ENCODE data around the gene RALGPS1.

RALGPS1 gene

DNA sequence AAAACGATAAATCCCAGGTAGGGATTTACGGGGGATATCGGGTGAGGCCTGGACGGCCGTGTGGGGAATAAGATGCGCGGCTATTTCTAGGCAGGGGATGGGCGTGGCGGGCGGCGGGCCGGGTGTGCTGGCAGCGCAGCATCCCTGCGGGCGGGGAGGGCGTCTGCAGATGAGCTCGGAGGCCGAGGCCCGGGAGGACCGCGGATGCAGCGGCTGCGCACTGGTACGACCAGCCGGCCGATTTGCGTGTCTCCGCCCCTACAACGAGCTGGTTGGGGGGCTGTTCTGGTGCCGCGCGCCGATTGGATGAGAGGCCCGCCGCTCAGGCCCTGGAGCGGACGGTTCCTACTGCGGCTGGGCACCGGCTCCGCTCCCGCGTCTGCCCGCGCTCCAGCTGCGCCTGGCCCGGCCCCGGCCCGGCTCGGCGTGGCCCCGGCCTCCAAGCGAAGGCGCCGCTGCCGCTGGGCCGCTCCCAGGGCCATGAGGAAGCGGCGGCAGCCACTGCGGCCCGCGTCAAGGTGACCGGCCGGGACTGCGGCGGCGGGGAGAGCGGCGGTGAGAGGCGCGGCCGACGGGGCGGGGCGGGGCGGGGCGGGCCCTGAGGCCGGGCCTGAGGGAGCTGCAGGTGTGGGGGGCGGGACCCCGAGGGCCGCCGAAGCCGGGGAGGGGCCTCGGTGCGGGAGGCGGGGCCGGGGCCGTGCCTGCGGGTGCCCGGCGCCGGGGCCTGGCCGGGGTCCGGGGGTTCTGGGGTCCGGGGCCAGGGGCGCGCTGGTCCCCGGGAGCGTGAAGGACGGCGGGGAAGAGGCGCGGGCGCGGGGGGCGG lies at the start of gene RALGPS1:
Gene RALGPS1 (plus strand): TSS at position 325 of the 823 bp plus-strand sequence. CDS start 47,508 bp downstream, outside the sequence.
- DNase-seq (ENCODE audit: low read depth) = peak; percentile 67

GRCh38 chr9:126869368-126869767 lies 45.2 kb upstream of the RALGPS1 start:
- no peak for DNase-seq (ENCODE audit: low read depth)

GRCh38 chr9:126872516-126872915 lies 42.1 kb upstream of the RALGPS1 start:
- no peak for DNase-seq (ENCODE audit: low read depth)

- DNase-seq (ENCODE audit: low read depth) = no peak
These were observed 39.9 kb upstream of the RALGPS1 start for GRCh38 chr9:126874546-126875314.

DNA sequence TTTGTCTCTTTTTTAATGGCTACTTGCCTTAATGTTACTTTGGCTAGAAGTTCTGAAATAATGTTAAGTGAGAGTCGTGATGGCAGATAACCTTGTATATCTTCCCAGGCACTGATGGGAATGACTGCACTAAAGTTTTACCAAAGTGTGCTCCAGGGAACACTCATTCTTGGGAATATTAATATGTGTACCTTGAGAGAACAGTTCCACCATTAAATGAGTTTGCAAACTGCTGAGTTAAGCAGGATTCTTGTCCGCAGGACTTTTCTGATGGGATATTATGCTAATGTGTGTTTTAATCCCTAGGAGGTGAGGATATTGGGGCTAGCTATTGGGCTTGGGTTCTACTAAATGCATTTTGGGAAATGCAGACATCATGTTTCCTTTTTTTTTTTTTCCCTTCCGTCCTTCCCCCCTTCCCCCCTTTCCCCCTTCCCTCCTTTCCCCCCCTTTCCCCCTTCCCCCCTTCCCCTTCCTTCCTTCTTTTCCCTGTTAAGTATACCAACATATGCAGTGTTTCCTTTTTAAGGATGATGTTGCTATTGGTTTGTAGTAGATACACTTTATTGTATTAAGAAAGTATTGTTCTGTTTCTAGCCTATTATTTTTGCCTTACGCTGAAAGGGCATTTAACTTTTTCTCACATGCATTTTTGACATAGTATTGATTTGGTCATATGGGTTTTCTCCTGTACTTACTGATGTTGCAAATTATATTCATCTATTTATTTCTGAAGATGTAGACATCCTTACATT lies 38.6 kb upstream of the RALGPS1 start:
- DNase-seq (ENCODE audit: low read depth) = no peak

- no peak for DNase-seq (ENCODE audit: low read depth)
These were observed 38.1 kb upstream of the RALGPS1 start for GRCh38 chr9:126876531-126876930.

DNA sequence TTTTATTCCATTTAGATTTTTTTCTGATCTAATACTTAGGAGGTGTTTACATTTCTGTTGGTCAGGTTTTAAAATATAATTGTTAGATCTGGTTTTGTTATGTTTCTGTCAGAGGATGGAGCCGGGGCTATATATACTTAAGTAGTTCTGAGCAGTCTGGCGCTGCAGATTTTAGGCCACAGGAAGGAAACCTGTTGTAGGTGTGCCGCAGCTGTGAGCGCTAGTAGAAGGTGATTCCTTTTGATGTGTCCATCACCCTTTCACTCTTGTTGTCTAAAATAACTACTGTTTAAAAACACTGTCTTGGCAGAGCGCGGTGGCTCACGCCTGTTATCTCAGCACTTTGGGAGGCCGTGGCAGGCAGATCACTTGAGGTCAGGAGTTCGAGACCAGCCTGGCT lies 37.2 kb upstream of the RALGPS1 start:
- no peak for DNase-seq (ENCODE audit: low read depth)

GRCh38 chr9:126879288-126879687 lies 35.3 kb upstream of the RALGPS1 start:
- no peak for DNase-seq (ENCODE audit: low read depth)

DNA sequence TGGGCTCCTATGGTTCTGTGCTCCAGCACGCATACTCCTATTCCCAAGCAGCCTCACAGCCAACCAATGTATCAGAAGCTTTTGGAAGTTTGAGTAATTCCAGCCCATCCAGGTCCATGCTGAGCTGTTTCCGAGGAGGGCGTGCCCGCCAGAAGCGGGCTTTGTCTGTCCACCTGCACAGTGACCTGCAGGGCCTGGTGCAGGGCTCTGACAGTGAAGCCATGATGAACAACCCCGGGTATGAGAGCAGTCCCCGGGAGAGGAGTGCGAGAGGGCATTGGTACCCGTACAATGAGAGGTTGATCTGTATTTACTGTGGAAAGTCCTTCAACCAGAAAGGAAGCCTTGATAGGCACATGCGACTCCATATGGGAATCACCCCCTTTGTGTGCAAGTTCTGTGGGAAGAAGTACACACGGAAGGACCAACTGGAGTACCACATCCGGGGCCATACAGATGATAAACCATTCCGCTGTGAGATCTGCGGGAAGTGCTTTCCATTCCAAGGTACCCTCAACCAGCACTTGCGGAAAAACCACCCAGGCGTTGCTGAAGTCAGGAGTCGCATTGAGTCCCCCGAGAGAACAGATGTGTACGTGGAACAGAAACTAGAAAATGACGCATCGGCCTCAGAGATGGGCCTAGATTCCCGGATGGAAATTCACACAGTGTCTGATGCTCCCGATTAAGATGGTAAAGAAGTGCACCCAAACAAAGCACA lies 34.2 kb upstream of the RALGPS1 start:
- DNase-seq (ENCODE audit: low read depth) = no peak

GRCh38 chr9:126880947-126881332 lies 33.6 kb upstream of the RALGPS1 start:
- no peak for DNase-seq (ENCODE audit: low read depth)

DNA sequence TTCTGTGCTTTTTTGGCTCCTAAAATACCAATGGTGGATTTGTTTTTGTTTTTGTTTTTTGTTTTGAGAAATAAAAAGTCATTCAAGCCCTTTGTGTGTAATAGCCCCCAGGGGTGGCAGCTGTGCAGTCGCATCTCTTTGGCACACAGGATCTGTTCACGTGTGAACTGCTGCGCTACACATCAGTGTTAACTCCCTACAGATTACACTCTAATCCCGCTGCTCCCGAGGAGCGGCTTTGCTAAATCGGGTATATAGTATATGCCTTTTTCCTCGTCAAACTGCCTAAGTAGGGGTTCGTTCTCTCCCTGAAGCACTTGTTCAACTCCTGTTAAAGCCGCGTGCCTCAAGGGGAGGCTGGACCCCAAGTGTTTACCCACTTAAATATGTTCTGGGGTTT lies 31.8 kb upstream of the RALGPS1 start:
- no peak for DNase-seq (ENCODE audit: low read depth)

- no peak for DNase-seq (ENCODE audit: low read depth)
These were observed 30.9 kb upstream of the RALGPS1 start for GRCh38 chr9:126883636-126884035.

- DNase-seq (ENCODE audit: low read depth) = no peak
These were observed 29.4 kb upstream of the RALGPS1 start for GRCh38 chr9:126885131-126885641.

GRCh38 chr9:126886034-126886822 lies 28.4 kb upstream of the RALGPS1 start:
- no peak for DNase-seq (ENCODE audit: low read depth)

GRCh38 chr9:126886897-126887296 lies 27.7 kb upstream of the RALGPS1 start:
- DNase-seq (ENCODE audit: low read depth) = no peak

DNA sequence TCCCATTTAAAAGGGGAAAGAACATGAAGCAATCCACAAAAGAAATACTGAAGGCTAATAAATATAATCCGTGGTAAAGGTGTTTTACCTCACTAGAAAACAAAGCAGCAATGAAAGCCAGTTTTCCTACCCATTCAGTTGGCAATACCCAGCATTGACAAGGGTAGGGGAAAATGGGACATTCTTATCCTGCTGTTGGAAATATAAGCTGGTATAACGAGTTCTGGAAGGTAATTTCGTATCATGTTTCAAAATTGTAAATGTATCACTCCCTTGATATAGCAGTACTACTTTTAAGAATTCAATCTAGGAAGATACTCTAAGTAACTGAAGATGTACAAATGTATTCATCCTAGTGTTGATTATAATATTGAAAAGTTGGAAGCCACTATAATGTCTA lies 22.9 kb upstream of the RALGPS1 start:
- no peak for DNase-seq (ENCODE audit: low read depth)

- no peak for DNase-seq (ENCODE audit: low read depth)
These were observed 21.5 kb upstream of the RALGPS1 start for GRCh38 chr9:126893079-126893478.

GRCh38 chr9:126894052-126894603 lies 20.5 kb upstream of the RALGPS1 start:
- no peak for DNase-seq (ENCODE audit: low read depth)

DNA sequence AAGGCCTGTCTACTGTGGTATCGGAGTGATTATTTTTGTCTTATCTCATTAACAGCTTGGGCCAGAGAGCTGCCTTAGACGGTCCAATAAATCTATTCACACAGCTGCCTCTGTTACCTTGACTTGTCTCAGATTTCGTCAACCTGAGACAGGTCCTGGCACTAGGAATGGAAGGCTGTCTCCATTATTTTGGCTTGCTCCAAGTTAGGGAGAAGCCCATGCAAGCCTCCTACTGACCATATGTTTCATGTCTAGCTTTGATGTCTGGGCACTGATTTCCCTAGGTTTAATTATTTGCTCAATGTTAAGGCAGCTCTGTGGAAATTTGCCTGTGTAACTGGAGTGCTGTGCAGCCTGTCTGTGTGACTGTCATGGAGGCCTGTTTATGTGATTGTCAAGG lies 12.4 kb upstream of the RALGPS1 start:
- no peak for DNase-seq (ENCODE audit: low read depth)

DNA sequence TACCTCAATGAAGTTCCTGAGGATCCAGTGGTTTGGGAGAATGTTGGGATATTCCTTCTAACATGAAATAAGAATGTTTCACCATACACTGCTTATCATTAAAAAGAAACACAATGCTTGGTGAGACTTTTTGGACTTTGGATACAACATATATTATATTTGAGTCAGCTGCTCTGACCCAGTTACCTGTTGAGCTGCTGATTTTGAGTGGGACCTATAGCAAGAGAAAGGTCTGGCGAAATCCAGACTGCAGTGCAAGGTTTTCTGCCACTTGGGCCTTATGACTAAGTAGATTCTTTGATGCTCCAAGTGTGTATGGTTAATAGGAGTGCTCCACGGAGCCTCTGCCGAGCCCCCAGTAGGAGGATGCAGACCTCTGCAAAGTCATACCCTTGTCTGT lies 10.0 kb upstream of the RALGPS1 start:
- no peak for DNase-seq (ENCODE audit: low read depth)

GRCh38 chr9:126906091-126906490 lies 8.5 kb upstream of the RALGPS1 start:
- DNase-seq (ENCODE audit: low read depth) = no peak
